Measurements from ENCODE around the gene CALU. TPM values are rescaled to one million over a fixed set of nuclear protein-coding genes. Genes with fewer than 3 reads are reported as not detected.

CALU gene
- total and polyA plus RNA-seq, 2 experiments from 2014 or later, result 1,589 to 1,706 TPM

- Histone ChIP-seq H3K9ac (no peak overlapping the region), H2AFZ (no peak overlapping the region), H3K4me1 (ENCODE audit: insufficient read depth) (no peaks in the 10 kb centered on the region), H3K79me2 (ENCODE audit: insufficient read depth) (no peaks in the 10 kb centered on the region), H3F3A (ENCODE audit: insufficient read depth) (no peaks in the 10 kb centered on the region), H3K27me3 (replicated peaks; ENCODE audit: insufficient read depth) (no peaks in the 10 kb centered on the region), H3K9me2 (ENCODE audit: insufficient read depth) (no peaks in the 10 kb centered on the region), H3K36me3 (ENCODE audit: low read depth) (no peaks in the 10 kb centered on the region), H3K9me3 (ENCODE audit: low read depth) (no peaks in the 10 kb centered on the region), H3K27ac (no peak overlapping the region), H3K4me3 (no peak overlapping the region), H4K20me1 (ENCODE audit: insufficient read depth) (no peaks in the 10 kb centered on the region), H3K4me2 (ENCODE audit: unreplicated experiment) (no peak overlapping the region)
- DNase-seq, result no peak
- 92 to 96% methylated on average over 4 of the region's 4 CpGs for WGBS, 2 experiments (ENCODE audit: low coverage in 1 of 2, low lambda C conversion rate in 2 of 2, missing lambda C conversion rate in 2 of 2)
- no peak for TF ChIP-seq EZH2 (IDR thresholded peaks at IDR 0.05; ENCODE audit: insufficient read depth, poor library complexity, severe bottlenecking)
- no peak for TF ChIP-seq EZH2phosphoT487 (IDR thresholded peaks at IDR 0.05; ENCODE audit: insufficient read depth, low read depth)
- in situ Hi-C loops (cut with MboI), result no loop called here
These were observed 9.7 kb upstream of the CALU start for GRCh38 chr7:128729494-128729893.

GRCh38 chr7:128731184-128731583, 8.0 kb upstream of the CALU start:
- no peak overlapping the region for H3K9ac ChIP-seq
- TF ChIP-seq EZH2 (IDR thresholded peaks at IDR 0.05; ENCODE audit: insufficient read depth, poor library complexity, severe bottlenecking) (no peak), EZH2phosphoT487 (IDR thresholded peaks at IDR 0.05; ENCODE audit: insufficient read depth, low read depth) (no peak)
- no peak overlapping the region for H3K4me2 ChIP-seq (ENCODE audit: unreplicated experiment)
- H3K27ac ChIP-seq, result no peak overlapping the region
- H3K9me3 ChIP-seq (ENCODE audit: low read depth), result no peaks in the 10 kb centered on the region
- no peak for DNase-seq
- in situ Hi-C loops (cut with MboI), result no loop called here
- H3K4me1 ChIP-seq (ENCODE audit: insufficient read depth), result no peaks in the 10 kb centered on the region
- no peak overlapping the region for H2AFZ ChIP-seq
- no peaks in the 10 kb centered on the region for H3F3A ChIP-seq (ENCODE audit: insufficient read depth)
- H3K9me2 ChIP-seq (ENCODE audit: insufficient read depth), result no peaks in the 10 kb centered on the region
- no peaks in the 10 kb centered on the region for H3K27me3 ChIP-seq (replicated peaks; ENCODE audit: insufficient read depth)
- no peaks in the 10 kb centered on the region for H3K79me2 ChIP-seq (ENCODE audit: insufficient read depth)
- WGBS, 2 experiments (ENCODE audit: low coverage in 1 of 2, low lambda C conversion rate in 2 of 2, missing lambda C conversion rate in 2 of 2), result 95 to 96% methylated on average over 8 of the region's 8 CpGs
- H3K36me3 ChIP-seq (ENCODE audit: low read depth), result no peaks in the 10 kb centered on the region
- H3K4me3 ChIP-seq, result no peak overlapping the region
- no peaks in the 10 kb centered on the region for H4K20me1 ChIP-seq (ENCODE audit: insufficient read depth)

GRCh38 chr7:128732521-128733277, 6.5 kb upstream of the CALU start:
- H3K4me2 ChIP-seq (ENCODE audit: unreplicated experiment), result no peak overlapping the region
- TF ChIP-seq EZH2phosphoT487 (IDR thresholded peaks at IDR 0.05; ENCODE audit: insufficient read depth, low read depth), result no peak
- TF ChIP-seq EZH2 (IDR thresholded peaks at IDR 0.05; ENCODE audit: insufficient read depth, poor library complexity, severe bottlenecking), result no peak
- H3K27me3 ChIP-seq (replicated peaks; ENCODE audit: insufficient read depth), result no peaks in the 10 kb centered on the region

GRCh38 chr7:128733278-128733645, 5.9 kb upstream of the CALU start:
- H4K20me1 ChIP-seq (ENCODE audit: insufficient read depth), result no peaks in the 10 kb centered on the region
- no peaks in the 10 kb centered on the region for H3K9me3 ChIP-seq (ENCODE audit: low read depth)
- no peak for DNase-seq
- WGBS, 2 experiments (ENCODE audit: low coverage in 1 of 2, low lambda C conversion rate in 2 of 2, missing lambda C conversion rate in 2 of 2), result 73 to 76% methylated on average over 2 of the region's 2 CpGs
- no peak overlapping the region for H3K27ac ChIP-seq
- H3K27me3 ChIP-seq (replicated peaks; ENCODE audit: insufficient read depth), result no peaks in the 10 kb centered on the region
- H3K9me2 ChIP-seq (ENCODE audit: insufficient read depth), result no peaks in the 10 kb centered on the region
- no peak overlapping the region for H3K9ac ChIP-seq
- H3K4me1 ChIP-seq (ENCODE audit: insufficient read depth), result peaks cover 11% of the 10 kb centered on the region
- H3K79me2 ChIP-seq (ENCODE audit: insufficient read depth), result no peaks in the 10 kb centered on the region
- H3K4me2 ChIP-seq (ENCODE audit: unreplicated experiment), result no peak overlapping the region
- H2AFZ ChIP-seq, result no peak overlapping the region
- no peak overlapping the region for H3K4me3 ChIP-seq
- H3K36me3 ChIP-seq (ENCODE audit: low read depth), result no peaks in the 10 kb centered on the region
- in situ Hi-C loops (cut with MboI), result no loop called here
- TF ChIP-seq EZH2 (IDR thresholded peaks at IDR 0.05; ENCODE audit: insufficient read depth, poor library complexity, severe bottlenecking) (no peak), EZH2phosphoT487 (IDR thresholded peaks at IDR 0.05; ENCODE audit: insufficient read depth, low read depth) (no peak)
- H3F3A ChIP-seq (ENCODE audit: insufficient read depth), result peaks cover 12% of the 10 kb centered on the region

More at GRCh38 chr7:128732521-128733277, 6.5 kb upstream of the CALU start:
- Histone ChIP-seq H3K36me3 (ENCODE audit: low read depth) (no peaks in the 10 kb centered on the region), H3K9ac (no peak overlapping the region), H3K9me2 (ENCODE audit: insufficient read depth) (no peaks in the 10 kb centered on the region), H3K4me3 (no peak overlapping the region), H4K20me1 (ENCODE audit: insufficient read depth) (no peaks in the 10 kb centered on the region), H3F3A (ENCODE audit: insufficient read depth) (peaks cover 7% of the 10 kb centered on the region), H3K4me1 (ENCODE audit: insufficient read depth) (peaks cover 6% of the 10 kb centered on the region), H2AFZ (no peak overlapping the region), H3K9me3 (ENCODE audit: low read depth) (no peaks in the 10 kb centered on the region), H3K79me2 (ENCODE audit: insufficient read depth) (no peaks in the 10 kb centered on the region), H3K27ac (no peak overlapping the region)
- WGBS, 2 experiments (ENCODE audit: low coverage in 1 of 2, low lambda C conversion rate in 2 of 2, missing lambda C conversion rate in 2 of 2), result 95% methylated on average over 2 of the region's 2 CpGs
- in situ Hi-C loops (cut with MboI), result no loop called here
- no peak for DNase-seq

Data from GM23248 (cell line).